ENCODE measurements around the gene KIFC3. TPM values are rescaled to one million over a fixed set of nuclear protein-coding genes. Genes with fewer than 3 reads are reported as not detected.

The KIFC3 gene
- total and polyA plus RNA-seq, 2 of the 13 experiments (the other 11 are each of a cell fraction or from before 2014, with no cell fraction given), result 42.1 to 45.3 TPM

DNA sequence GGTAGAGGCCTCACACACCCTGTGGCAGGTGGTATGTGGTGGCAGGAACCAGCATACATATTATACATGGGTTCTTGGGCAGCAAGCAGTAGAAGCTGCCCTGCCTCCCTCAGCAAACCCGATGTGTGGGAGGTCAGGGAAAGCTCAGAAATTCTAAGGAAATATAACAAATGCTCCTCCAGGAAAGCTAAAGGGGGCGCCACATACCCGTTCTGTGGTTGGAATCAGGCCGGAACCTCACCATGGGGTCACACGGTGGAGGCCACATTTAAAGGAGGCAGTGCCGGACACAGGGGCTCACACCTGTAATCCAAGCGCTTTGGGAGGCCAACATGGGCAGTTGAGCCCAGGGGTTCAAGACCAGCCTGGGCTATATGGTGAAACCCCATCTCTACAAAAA, 79.1 kb downstream of the KIFC3 start (continued):
- TF ChIP-seq CTCF (CRISPR knock-in tag; IDR thresholded peaks at IDR 0.05), result peak; percentile 72
- TF ChIP-seq RXRB (CRISPR knock-in tag; IDR thresholded peaks at IDR 0.05; ENCODE audit: borderline replicate concordance), result peak; percentile 28; the same call in 1 of the 2 replicates
- 0 out of 2 replicates have a peak, but pooled peaks have one; percentile 27 for TF ChIP-seq ZNF224 (CRISPR knock-in tag; IDR thresholded peaks at IDR 0.05)
- no peak for TF ChIP-seq DPF2 (CRISPR knock-in tag; IDR thresholded peaks at IDR 0.05; ENCODE audit: borderline replicate concordance, low read depth)
- TF ChIP-seq, protein P1, sequence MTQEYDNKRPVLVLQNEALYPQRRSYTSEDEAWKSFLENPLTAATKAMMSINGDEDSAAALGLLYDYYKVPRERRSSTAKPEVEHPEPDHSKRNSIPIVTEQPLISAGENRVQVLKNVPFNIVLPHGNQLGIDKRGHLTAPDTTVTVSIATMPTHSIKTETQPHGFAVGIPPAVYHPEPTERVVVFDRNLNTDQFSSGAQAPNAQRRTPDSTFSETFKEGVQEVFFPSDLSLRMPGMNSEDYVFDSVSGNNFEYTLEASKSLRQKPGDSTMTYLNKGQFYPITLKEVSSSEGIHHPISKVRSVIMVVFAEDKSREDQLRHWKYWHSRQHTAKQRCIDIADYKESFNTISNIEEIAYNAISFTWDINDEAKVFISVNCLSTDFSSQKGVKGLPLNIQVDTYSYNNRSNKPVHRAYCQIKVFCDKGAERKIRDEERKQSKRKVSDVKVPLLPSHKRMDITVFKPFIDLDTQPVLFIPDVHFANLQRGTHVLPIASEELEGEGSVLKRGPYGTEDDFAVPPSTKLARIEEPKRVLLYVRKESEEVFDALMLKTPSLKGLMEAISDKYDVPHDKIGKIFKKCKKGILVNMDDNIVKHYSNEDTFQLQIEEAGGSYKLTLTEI (CRISPR knock-in tag; conservative IDR thresholded peaks at IDR 0.05), result no peak
- no peak for TF ChIP-seq ATF1 (CRISPR knock-in tag; IDR thresholded peaks at IDR 0.05)
- TF ChIP-seq KDM2A (CRISPR knock-in tag; IDR thresholded peaks at IDR 0.05; ENCODE audit: borderline replicate concordance, low read depth), result no peak
- no peak for TF ChIP-seq SKIL (CRISPR knock-in tag; IDR thresholded peaks at IDR 0.05; ENCODE audit: borderline replicate concordance)
- TF ChIP-seq RELA (CRISPR knock-in tag; IDR thresholded peaks at IDR 0.05), result no peak

Measured in HepG2 (cell line).